ENCODE measurements around the gene AACS. TPM values are rescaled to one million over a fixed set of nuclear protein-coding genes. Genes with fewer than 3 reads are reported as not detected.

The AACS gene
- total RNA-seq, 2 experiments from 2014 or later, result 10.8 to 11.7 TPM

GRCh38 chr12:125187148-125187745 lies 122.0 kb downstream of the AACS start:
- Mint-ChIP-seq H3K4me1 (ENCODE audit: low read depth) (peaks cover 5% of the 10 kb centered on the region), H3K36me3 (ENCODE audit: low read depth) (no peaks in the 10 kb centered on the region), H3K4me3 (no peak overlapping the region), H3K27ac (no peak overlapping the region), H3K27me3 (peaks cover 76% of the 10 kb centered on the region), H3K9me3 (no peaks in the 10 kb centered on the region)
- no peak for TF ChIP-seq CTCF (IDR thresholded peaks at IDR 0.05)
- ATAC-seq (ENCODE audit: poor library complexity) (no peak), DNase-seq (no peak)
- H3K27me3 ChIP-seq (ENCODE audit: control insufficient read depth in 1 of 2, insufficient read depth in 2 of 2, low read length in 2 of 2), result peaks cover 53 to 77% of the 10 kb centered on the region in 2 experiments
- peaks cover 10% of the 10 kb centered on the region for H3K4me1 ChIP-seq (ENCODE audit: insufficient read depth, low read length)
- no peaks in the 10 kb centered on the region for H3K36me3 ChIP-seq (ENCODE audit: insufficient read depth, low read length)
- intact Hi-C loops (cut with DNase I, micrococcal nuclease), result no loop called here
- no peak overlapping the region for H3K27ac ChIP-seq (ENCODE audit: low read depth in 1 of 2, low read length in 2 of 2)
- ChIA-PET POLR2A (no interaction called here), CTCF (no interaction called here)
- H3K9me3 ChIP-seq (ENCODE audit: control insufficient read depth in 1 of 2, insufficient read depth in 1 of 2, low read length in 2 of 2), result peaks cover 0 to 25% of the 10 kb centered on the region in 2 experiments
- H3K4me3 ChIP-seq (ENCODE audit: low read length), result no peak overlapping the region

- no peak for TF ChIP-seq CTCF (IDR thresholded peaks at IDR 0.05)
- Histone ChIP-seq H3K9me3 (ENCODE audit: control insufficient read depth in 1 of 2, insufficient read depth in 1 of 2, low read length in 2 of 2) (peaks cover 0 to 25% of the 10 kb centered on the region in 2 experiments), H3K27me3 (ENCODE audit: control insufficient read depth in 1 of 2, insufficient read depth in 2 of 2, low read length in 2 of 2) (peaks cover 49 to 76% of the 10 kb centered on the region in 2 experiments), H3K4me3 (ENCODE audit: low read length) (no peak overlapping the region), H3K4me1 (ENCODE audit: insufficient read depth, low read length) (peaks cover 8% of the 10 kb centered on the region), H3K36me3 (ENCODE audit: insufficient read depth, low read length) (no peaks in the 10 kb centered on the region), H3K27ac (ENCODE audit: low read depth in 1 of 2, low read length in 2 of 2) (no peak overlapping the region)
- ChIA-PET CTCF (no interaction called here), POLR2A (no interaction called here)
- ATAC-seq (ENCODE audit: poor library complexity) (no peak), DNase-seq (no peak)
- Mint-ChIP-seq H3K27ac (no peak overlapping the region), H3K9me3 (no peaks in the 10 kb centered on the region), H3K27me3 (peaks cover 76% of the 10 kb centered on the region), H3K4me1 (ENCODE audit: low read depth) (peaks cover 5% of the 10 kb centered on the region), H3K36me3 (ENCODE audit: low read depth) (no peaks in the 10 kb centered on the region), H3K4me3 (no peak overlapping the region)
- intact Hi-C loops (cut with DNase I, micrococcal nuclease), result no loop called here
Observed at GRCh38 chr12:125187780-125188741, 122.8 kb downstream of the AACS start.

GRCh38 chr12:125189015-125189414 lies 123.8 kb downstream of the AACS start:
- TF ChIP-seq CTCF (IDR thresholded peaks at IDR 0.05), result no peak
- no peaks in the 10 kb centered on the region for H3K36me3 ChIP-seq (ENCODE audit: insufficient read depth, low read length)
- intact Hi-C loops (cut with DNase I, micrococcal nuclease), result no loop called here

More at GRCh38 chr12:125189015-125189414, 123.8 kb downstream of the AACS start:
- no peak for ATAC-seq (ENCODE audit: poor library complexity)
- H3K27ac Mint-ChIP-seq, result no peak overlapping the region
- DNase-seq, result no peak
- no peaks in the 10 kb centered on the region for H3K4me1 Mint-ChIP-seq (ENCODE audit: low read depth)
- no peaks in the 10 kb centered on the region for H3K36me3 Mint-ChIP-seq (ENCODE audit: low read depth)
- ChIA-PET POLR2A (no interaction called here), CTCF (no interaction called here)
- no peak overlapping the region for H3K4me3 Mint-ChIP-seq
- no peaks in the 10 kb centered on the region for H3K9me3 Mint-ChIP-seq
- Histone ChIP-seq H3K9me3 (ENCODE audit: control insufficient read depth in 1 of 2, insufficient read depth in 1 of 2, low read length in 2 of 2) (peaks cover 0 to 21% of the 10 kb centered on the region in 2 experiments), H3K27ac (ENCODE audit: low read depth in 1 of 2, low read length in 2 of 2) (no peak overlapping the region), H3K4me1 (ENCODE audit: insufficient read depth, low read length) (peaks cover 3% of the 10 kb centered on the region), H3K4me3 (ENCODE audit: low read length) (no peak overlapping the region), H3K27me3 (ENCODE audit: control insufficient read depth in 1 of 2, insufficient read depth in 2 of 2, low read length in 2 of 2) (peaks cover 44 to 67% of the 10 kb centered on the region in 2 experiments)
- H3K27me3 Mint-ChIP-seq, result peaks cover 76% of the 10 kb centered on the region
